ENCODE results near the gene SERPINA5.

Gene SERPINA5

DNA sequence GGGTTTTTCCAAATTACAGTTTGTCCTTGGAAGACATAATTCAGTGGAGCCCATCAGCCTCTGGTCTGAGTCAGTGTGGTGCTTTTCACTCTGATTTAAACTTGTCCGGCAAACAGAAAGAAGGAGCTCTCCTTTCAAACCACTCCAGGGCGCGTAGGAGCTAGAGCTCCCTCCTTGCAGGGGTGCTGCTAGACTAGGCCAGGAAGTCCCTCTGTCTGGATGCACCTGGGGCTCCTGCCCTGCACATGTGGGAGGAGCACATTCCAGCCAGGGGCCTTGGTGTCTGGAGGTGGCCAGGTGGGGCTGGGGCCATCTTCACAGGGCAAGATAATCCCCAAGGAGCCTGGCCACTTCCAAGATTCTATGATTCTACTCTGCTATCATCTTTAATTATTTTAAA, 34.0 kb downstream of the SERPINA5 start:
- no peaks in the 10 kb centered on the region for H3K36me3 ChIP-seq (replicated peaks; ENCODE audit: low read depth, low read length)
- no peak overlapping the region for H3K9ac ChIP-seq (ENCODE audit: low read length)
- H3K4me1 ChIP-seq (ENCODE audit: low read length), result no peaks in the 10 kb centered on the region
- no peak overlapping the region for H3K4me3 ChIP-seq (ENCODE audit: low read length)
- H3K27ac ChIP-seq (ENCODE audit: low read length), result no peak overlapping the region
- H3K4me2 ChIP-seq (ENCODE audit: low read length), result no peak overlapping the region
- H4K20me1 ChIP-seq (ENCODE audit: insufficient read depth, low read length), result no peaks in the 10 kb centered on the region
- H3K79me2 ChIP-seq (ENCODE audit: low read length), result no peaks in the 10 kb centered on the region
- no peak overlapping the region for H2AFZ ChIP-seq (ENCODE audit: low read depth, low read length)
- H3K9me3 ChIP-seq (ENCODE audit: insufficient read depth, low read length), result peaks cover 10% of the 10 kb centered on the region; the same call in 1 of the 2 replicates
- TF ChIP-seq, protein P1, sequence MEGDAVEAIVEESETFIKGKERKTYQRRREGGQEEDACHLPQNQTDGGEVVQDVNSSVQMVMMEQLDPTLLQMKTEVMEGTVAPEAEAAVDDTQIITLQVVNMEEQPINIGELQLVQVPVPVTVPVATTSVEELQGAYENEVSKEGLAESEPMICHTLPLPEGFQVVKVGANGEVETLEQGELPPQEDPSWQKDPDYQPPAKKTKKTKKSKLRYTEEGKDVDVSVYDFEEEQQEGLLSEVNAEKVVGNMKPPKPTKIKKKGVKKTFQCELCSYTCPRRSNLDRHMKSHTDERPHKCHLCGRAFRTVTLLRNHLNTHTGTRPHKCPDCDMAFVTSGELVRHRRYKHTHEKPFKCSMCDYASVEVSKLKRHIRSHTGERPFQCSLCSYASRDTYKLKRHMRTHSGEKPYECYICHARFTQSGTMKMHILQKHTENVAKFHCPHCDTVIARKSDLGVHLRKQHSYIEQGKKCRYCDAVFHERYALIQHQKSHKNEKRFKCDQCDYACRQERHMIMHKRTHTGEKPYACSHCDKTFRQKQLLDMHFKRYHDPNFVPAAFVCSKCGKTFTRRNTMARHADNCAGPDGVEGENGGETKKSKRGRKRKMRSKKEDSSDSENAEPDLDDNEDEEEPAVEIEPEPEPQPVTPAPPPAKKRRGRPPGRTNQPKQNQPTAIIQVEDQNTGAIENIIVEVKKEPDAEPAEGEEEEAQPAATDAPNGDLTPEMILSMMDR (IDR thresholded peaks at IDR 0.05; ENCODE audit: low read depth, low read length), result no peak
- no peak for TF ChIP-seq EZH2phosphoT487 (IDR thresholded peaks at IDR 0.05; ENCODE audit: low read depth)
- peaks cover 2% of the 10 kb centered on the region; the same call in 1 of the 2 replicates for H3K27me3 ChIP-seq (ENCODE audit: low read depth, low read length)

DNA sequence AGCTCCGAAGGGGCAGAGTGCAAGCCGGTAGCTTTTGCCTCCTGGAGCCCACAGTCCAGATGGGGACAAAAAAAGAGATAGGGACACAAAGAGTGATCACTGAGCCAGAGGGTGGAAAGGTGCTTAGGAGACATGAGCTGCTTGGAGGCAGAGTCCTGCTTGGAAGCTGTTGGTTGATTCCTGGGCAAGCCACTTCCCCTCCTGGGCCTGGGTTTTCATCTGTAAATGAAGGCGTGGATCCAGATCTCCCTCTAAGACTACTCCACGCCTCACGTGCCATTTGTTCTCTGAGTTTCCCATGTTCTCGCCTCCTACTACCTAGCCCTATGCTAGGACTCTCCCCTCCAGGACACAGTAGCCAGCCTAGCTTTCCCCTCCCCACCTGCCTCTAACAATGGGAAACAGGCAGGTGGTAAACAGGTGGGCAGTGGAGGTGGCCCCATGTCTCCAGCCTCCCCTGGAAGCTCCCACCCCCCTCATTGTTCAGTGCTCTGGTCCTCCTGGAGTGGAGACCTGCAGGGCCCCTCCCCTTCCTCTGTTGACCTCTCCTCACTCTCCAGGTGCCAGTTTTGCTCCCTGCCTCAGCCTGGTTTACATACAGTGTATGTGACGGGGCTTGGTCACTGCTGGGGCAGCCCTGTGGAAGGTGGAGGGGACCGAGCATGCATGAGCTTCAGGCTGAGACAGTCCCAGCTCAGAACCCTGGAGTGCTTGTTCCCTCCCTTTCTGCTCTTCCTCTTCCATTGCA, 34.8 kb downstream of the SERPINA5 start:
- no peaks in the 10 kb centered on the region for H3K36me3 ChIP-seq (replicated peaks; ENCODE audit: low read depth, low read length)
- no peak overlapping the region for H3K27ac ChIP-seq (ENCODE audit: low read length)
- H3K4me1 ChIP-seq (ENCODE audit: low read length), result no peaks in the 10 kb centered on the region

DNA sequence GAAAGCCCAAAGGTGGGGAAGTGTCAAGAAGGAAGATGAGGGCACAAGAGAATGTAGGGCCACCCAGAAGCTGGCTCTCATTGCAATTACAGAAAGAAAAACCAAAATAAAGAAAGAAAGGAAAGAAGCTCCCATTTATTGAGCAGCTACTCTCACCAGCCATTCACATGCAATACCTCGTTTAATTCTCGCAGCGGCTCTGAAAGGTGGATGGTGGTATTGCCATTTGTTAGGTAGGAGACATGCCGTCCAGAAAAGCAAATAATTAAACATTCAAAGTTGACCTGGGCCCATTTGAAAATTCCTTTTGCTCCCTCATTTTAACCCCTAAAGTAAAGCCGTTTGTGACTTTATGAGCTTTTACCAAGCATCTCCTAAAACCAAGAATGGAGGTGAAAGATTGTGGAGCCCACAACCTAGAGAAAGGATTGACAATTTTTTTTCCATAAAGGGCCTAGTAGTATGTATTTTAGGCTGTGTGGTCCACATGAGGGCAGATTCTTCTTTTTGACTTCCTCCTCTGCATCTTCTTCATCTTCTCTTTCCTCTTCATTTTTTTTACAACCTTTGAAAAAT, 36.2 kb downstream of the SERPINA5 start:
- H3K27ac ChIP-seq (ENCODE audit: low read length), result no peak overlapping the region
- H2AFZ ChIP-seq (ENCODE audit: low read depth, low read length), result no peak overlapping the region
- H3K9me3 ChIP-seq (ENCODE audit: insufficient read depth, low read length), result peaks cover 10% of the 10 kb centered on the region; the same call in 1 of the 2 replicates
- H4K20me1 ChIP-seq (ENCODE audit: insufficient read depth, low read length), result no peaks in the 10 kb centered on the region
- no peaks in the 10 kb centered on the region for H3K79me2 ChIP-seq (ENCODE audit: low read length)
- H3K4me1 ChIP-seq (ENCODE audit: low read length), result no peaks in the 10 kb centered on the region
- H3K27me3 ChIP-seq (ENCODE audit: low read depth, low read length), result peaks cover 5% of the 10 kb centered on the region; the same call in 1 of the 2 replicates
- no peak overlapping the region for H3K9ac ChIP-seq (ENCODE audit: low read length)
- no peak overlapping the region for H3K4me3 ChIP-seq (ENCODE audit: low read length)
- no peaks in the 10 kb centered on the region for H3K36me3 ChIP-seq (replicated peaks; ENCODE audit: low read depth, low read length)
- no peak overlapping the region for H3K4me2 ChIP-seq (ENCODE audit: low read length)
- no peak for TF ChIP-seq EZH2phosphoT487 (IDR thresholded peaks at IDR 0.05; ENCODE audit: low read depth)

More for the DNA sequence above, 34.8 kb downstream of the SERPINA5 start:
- Histone ChIP-seq H3K27me3 (ENCODE audit: low read depth, low read length) (peaks cover 2% of the 10 kb centered on the region; the same call in 1 of the 2 replicates), H3K4me2 (ENCODE audit: low read length) (no peak overlapping the region), H3K9ac (ENCODE audit: low read length) (no peak overlapping the region), H3K9me3 (ENCODE audit: insufficient read depth, low read length) (peaks cover 10% of the 10 kb centered on the region; the same call in 1 of the 2 replicates), H3K79me2 (ENCODE audit: low read length) (no peaks in the 10 kb centered on the region), H2AFZ (ENCODE audit: low read depth, low read length) (no peak overlapping the region), H4K20me1 (ENCODE audit: insufficient read depth, low read length) (no peaks in the 10 kb centered on the region), H3K4me3 (ENCODE audit: low read length) (no peak overlapping the region)
- TF ChIP-seq, protein P1 (IDR thresholded peaks at IDR 0.05; ENCODE audit: low read depth, low read length), result no peak

DNA sequence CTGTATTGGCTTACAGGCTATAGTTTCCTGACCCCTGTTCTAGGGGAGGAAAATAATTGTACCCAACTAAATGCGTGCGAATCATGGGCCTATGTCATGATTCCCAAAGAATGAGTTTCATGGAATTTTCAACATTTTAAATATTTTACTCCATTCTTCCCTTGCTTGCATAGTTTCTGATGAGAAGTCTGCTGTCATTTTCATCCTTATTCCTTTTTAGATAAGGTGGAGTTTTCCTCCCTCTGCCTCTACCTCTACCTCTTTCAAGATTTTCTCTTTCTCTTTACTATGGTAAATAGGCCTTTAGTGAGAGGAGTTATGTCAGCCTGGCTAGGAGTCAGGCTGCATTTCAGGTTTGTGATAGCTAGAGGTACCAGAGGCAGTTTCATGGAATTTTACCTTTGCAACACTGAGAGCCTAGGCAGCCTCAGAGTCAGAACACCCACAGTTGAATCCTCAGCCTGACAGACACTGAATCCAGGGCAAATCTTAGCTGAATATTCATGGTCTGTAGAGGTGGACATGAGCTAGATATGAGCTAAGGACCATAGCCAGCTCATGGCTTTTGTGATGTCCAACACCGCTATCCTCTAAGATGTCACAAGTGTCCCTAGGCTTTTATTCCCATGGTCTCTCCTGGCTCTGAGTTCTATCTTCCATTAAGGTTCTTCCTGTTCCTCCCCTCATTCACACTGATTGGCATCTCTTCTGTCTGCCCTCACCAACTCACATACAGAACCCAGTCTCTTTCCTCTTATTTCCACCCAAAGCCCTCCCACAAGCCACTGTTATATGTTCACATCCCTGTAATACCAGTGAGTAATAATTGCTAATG, 37.0 kb downstream of the SERPINA5 start:
- no peak overlapping the region for H3K4me3 ChIP-seq (ENCODE audit: low read length)
- H3K36me3 ChIP-seq (replicated peaks; ENCODE audit: low read depth, low read length), result no peaks in the 10 kb centered on the region
- no peaks in the 10 kb centered on the region for H4K20me1 ChIP-seq (ENCODE audit: insufficient read depth, low read length)
- H3K9me3 ChIP-seq (ENCODE audit: insufficient read depth, low read length), result peaks cover 10% of the 10 kb centered on the region; the same call in 1 of the 2 replicates
- H3K27ac ChIP-seq (ENCODE audit: low read length), result no peak overlapping the region
- H3K9ac ChIP-seq (ENCODE audit: low read length), result no peak overlapping the region
- no peak for TF ChIP-seq EZH2phosphoT487 (IDR thresholded peaks at IDR 0.05; ENCODE audit: low read depth)
- TF ChIP-seq, protein P1 (IDR thresholded peaks at IDR 0.05; ENCODE audit: low read depth, low read length), result no peak
- peaks cover 9% of the 10 kb centered on the region; the same call in 1 of the 2 replicates for H3K27me3 ChIP-seq (ENCODE audit: low read depth, low read length)
- H3K4me1 ChIP-seq (ENCODE audit: low read length), result no peaks in the 10 kb centered on the region
- no peak overlapping the region for H3K4me2 ChIP-seq (ENCODE audit: low read length)
- no peaks in the 10 kb centered on the region for H3K79me2 ChIP-seq (ENCODE audit: low read length)
- H2AFZ ChIP-seq (ENCODE audit: low read depth, low read length), result no peak overlapping the region
